Body of pancreas (tissue), 4 donors: ENCODE measurements around the gene GAL. TPM values are rescaled to one million over a fixed set of nuclear protein-coding genes. Genes with fewer than 3 reads are reported as not detected.

ENCODE experiments used
- ATAC-seq: fragments of 150-250 bp; one replicate; pipeline ENCODE4 v1.9.1; 2016
- DNase-seq, 4 donors: peaks; one replicate each; pipeline ENCODE4 v3.0.0-alpha.2; 2019
- H3K27ac ChIP-seq, 4 donors: fragments of 200-600 bp; sonication (generic); 1 replicate in 3 of 4; 2 replicates in 1 of 4; pipeline versions ENCODE4 v1.5.1 to v1.6.1; 2016 to 2019; ENCODE audit warnings: mild to moderate bottlenecking in 1 of 4, mixed read lengths in 1 of 4, moderate library complexity in 1 of 4
- H3K27me3 ChIP-seq, 2 donors: fragments of 200-600 bp; sonication (generic); one replicate each; pipeline ENCODE4 v1.6.0; 2016; ENCODE audit warnings: mild to moderate bottlenecking in 1 of 2
- H3K36me3 ChIP-seq, 2 donors: fragments of 200-600 bp; sonication (generic); replicated peaks in 1 of 2; 2 replicates each; pipeline ENCODE4 v1.5.1; 2016; ENCODE audit warnings: low read depth in 2 of 2; ENCODE audit not compliant: insufficient read depth in 1 of 2
- H3K4me1 ChIP-seq: fragments of 200-600 bp; sonication (generic); one replicate; pipeline ENCODE4 v1.6.0; 2016
- H3K4me3 ChIP-seq, 2 donors: fragments of 200-600 bp; sonication (generic); 1 replicate in 1 of 2; 2 replicates in 1 of 2; pipeline ENCODE4 v1.5.1; 2016 to 2019
- H3K9me3 ChIP-seq, 3 donors: fragments of 200-600 bp; sonication (generic); 1 replicate in 2 of 3; 2 replicates in 1 of 3; pipeline ENCODE4 v1.5.1; 2016
- POLR2A ChIP-seq, 3 donors: fragments of 450-650 bp; IDR thresholded peaks; one replicate each; pipeline ENCODE4 v1.6.1; 2016; ENCODE audit warnings: antibody characterized with exemption in 3 of 3, mild to moderate bottlenecking in 2 of 3
- WGBS, 2 donors: methylation state at CpG; one replicate each; pipeline ENCODE4 v1.1.5; 2017; 5-methylcytosine and 5-hydroxymethylcytosine counted together
- intact Hi-C: fragments of 100-400 bp; cut with DNase I; formaldehyde crosslinking; loops from one replicate; pipeline ENCODE4 v1.15.1; 2023
- total RNA-seq, 2 donors: library from RNA; depleted of rRNA; stranded (reverse); fragments of >200 nt; gene quantifications; one replicate each; pipeline ENCODE4 v1.1.0, GENCODE V29; 2016
- TF ChIP-seq, protein P1 (sequence below), 7 experiments: fragments of 450-650 bp in 4 of 7; fragments of 200-600 bp in 3 of 7; sonication (generic) in 3 of 7; IDR thresholded peaks; one replicate each; pipeline ENCODE4 v1.5.1; 2016 to 2019; ENCODE audit warnings: antibody characterized with exemption in 7 of 7

The GAL gene
- total RNA-seq, 2 donors from 2014 or later = 3.4 to 5.9 TPM

DNA sequence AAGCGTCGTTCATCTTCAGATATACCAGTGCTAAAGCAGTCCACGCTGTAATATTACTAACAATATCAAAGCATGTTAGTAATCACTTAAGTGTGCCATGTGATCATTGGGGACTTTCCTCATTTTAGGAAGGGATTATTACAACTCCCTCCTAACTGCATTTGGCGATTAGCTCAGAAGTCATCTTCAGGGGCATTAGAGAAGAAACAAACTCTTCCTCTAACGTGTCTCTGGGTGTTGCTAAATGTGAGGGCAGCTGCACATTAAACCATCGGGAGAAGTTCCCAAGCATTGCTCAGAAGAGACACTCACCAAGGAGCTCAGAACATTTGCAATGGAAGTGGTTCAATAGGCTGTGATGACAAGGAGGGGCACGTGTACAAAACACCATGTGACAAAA is 49.8 kb downstream of the GAL start:
- no peaks in the 10 kb centered on the region for H3K36me3 ChIP-seq
- no peak for ATAC-seq
- no peak for TF ChIP-seq POLR2A (IDR thresholded peaks at IDR 0.05)
- TF ChIP-seq, protein P1, sequence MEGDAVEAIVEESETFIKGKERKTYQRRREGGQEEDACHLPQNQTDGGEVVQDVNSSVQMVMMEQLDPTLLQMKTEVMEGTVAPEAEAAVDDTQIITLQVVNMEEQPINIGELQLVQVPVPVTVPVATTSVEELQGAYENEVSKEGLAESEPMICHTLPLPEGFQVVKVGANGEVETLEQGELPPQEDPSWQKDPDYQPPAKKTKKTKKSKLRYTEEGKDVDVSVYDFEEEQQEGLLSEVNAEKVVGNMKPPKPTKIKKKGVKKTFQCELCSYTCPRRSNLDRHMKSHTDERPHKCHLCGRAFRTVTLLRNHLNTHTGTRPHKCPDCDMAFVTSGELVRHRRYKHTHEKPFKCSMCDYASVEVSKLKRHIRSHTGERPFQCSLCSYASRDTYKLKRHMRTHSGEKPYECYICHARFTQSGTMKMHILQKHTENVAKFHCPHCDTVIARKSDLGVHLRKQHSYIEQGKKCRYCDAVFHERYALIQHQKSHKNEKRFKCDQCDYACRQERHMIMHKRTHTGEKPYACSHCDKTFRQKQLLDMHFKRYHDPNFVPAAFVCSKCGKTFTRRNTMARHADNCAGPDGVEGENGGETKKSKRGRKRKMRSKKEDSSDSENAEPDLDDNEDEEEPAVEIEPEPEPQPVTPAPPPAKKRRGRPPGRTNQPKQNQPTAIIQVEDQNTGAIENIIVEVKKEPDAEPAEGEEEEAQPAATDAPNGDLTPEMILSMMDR (IDR thresholded peaks at IDR 0.05) = no peak
- H3K4me3 ChIP-seq = no peak overlapping the region
- no peaks in the 10 kb centered on the region for H3K4me1 ChIP-seq
- H3K27me3 ChIP-seq = no peaks in the 10 kb centered on the region
- no peak overlapping the region for H3K27ac ChIP-seq
- intact Hi-C loops = no loop called here
- DNase-seq = no peak
- 78 to 85% methylated on average over 7 of the region's 7 CpGs for WGBS, 2 donors
- H3K9me3 ChIP-seq = no peaks in the 10 kb centered on the region

DNA sequence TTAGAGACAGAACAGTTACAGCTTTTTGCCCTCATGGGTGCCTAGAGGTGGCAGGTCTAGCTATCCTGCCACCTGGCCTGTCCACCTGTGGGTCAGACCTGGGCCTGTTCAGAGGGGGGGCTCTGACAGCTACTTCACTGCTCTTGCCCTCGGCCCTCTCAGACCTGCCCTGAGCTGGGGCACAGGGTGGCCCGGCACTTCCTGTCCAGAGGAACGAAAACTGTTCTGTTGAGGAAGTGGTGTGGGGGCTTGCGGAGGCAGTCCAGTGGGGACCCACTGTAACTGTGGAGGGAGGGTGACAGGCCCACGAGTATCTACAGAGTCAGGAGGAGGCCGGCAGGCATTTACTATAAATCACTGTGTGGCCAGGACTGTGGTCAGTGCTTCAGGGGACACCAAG is 50.8 kb downstream of the GAL start:
- ATAC-seq = no peak
- DNase-seq = no peak
- H3K27me3 ChIP-seq = no peaks in the 10 kb centered on the region
- no peaks in the 10 kb centered on the region for H3K36me3 ChIP-seq
- H3K4me3 ChIP-seq = no peak overlapping the region
- no peak overlapping the region for H3K27ac ChIP-seq
- intact Hi-C loops = no loop called here
- TF ChIP-seq, protein P1 (IDR thresholded peaks at IDR 0.05) = no peak
- TF ChIP-seq POLR2A (IDR thresholded peaks at IDR 0.05) = no peak
- no peaks in the 10 kb centered on the region for H3K9me3 ChIP-seq
- WGBS, 2 donors = 76 to 79% methylated on average over 6 of the region's 6 CpGs
- no peaks in the 10 kb centered on the region for H3K4me1 ChIP-seq

DNA sequence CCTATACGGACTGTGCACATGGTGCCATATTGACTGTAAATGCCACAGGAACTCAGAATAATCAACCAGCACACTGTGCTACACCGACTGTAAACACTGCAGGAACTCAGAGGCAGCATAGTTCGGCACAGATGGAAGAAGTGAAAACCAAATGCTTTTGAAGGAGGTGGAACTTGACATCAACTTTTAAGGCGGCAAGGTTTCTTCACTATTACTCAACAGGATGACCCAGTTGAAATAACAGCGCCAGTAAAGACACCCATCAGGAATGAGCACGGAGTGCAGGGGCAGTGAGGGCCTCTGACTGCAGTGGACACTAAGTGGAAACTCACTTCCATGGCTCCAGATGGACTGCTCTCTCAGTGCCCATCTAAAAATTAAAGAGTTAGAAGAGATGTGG is 51.3 kb downstream of the GAL start:
- no peaks in the 10 kb centered on the region for H3K27me3 ChIP-seq
- intact Hi-C loops = no loop called here
- no peaks in the 10 kb centered on the region for H3K36me3 ChIP-seq
- 76 to 87% methylated on average over 6 of the region's 6 CpGs for WGBS, 2 donors
- no peaks in the 10 kb centered on the region for H3K9me3 ChIP-seq
- no peaks in the 10 kb centered on the region for H3K4me1 ChIP-seq
- ATAC-seq = no peak
- no peak overlapping the region for H3K27ac ChIP-seq
- DNase-seq = no peak
- no peak overlapping the region for H3K4me3 ChIP-seq
- TF ChIP-seq POLR2A (IDR thresholded peaks at IDR 0.05) = no peak
- TF ChIP-seq, protein P1 (IDR thresholded peaks at IDR 0.05) = no peak

Other genes starting within 250 kb of the GAL start
- 10 to 100 TPM; 92.9 to 94.9 TPM for gene PPP6R3, start 223.8 kb upstream of the GAL start, total RNA-seq
- gene TESMIN, start 67.0 kb downstream of the GAL start, total RNA-seq = 1 to 10 TPM; 1.6 to 7.9 TPM
- 10 to 100 TPM; 35.6 to 40.7 TPM for gene CPT1A, start 157.4 kb downstream of the GAL start, total RNA-seq
- 10 to 100 TPM; 21.8 to 45.7 TPM for gene MRPL21, start 219.3 kb downstream of the GAL start, total RNA-seq
- 10 to 100 TPM in 1 of 2 donors, 1 to 10 TPM in 1; 6.2 to 17.1 TPM for gene IGHMBP2, start 219.3 kb downstream of the GAL start, total RNA-seq